KMS-11 (cell line): ENCODE data around the gene YWHAH.

ENCODE experiments used
- H2AFZ ChIP-seq: fragments of 200-600 bp; sonication (generic); 2 replicates; pipeline ENCODE4 v1.6.1; 2016; ENCODE audit warnings: antibody characterized with exemption, mixed run types, low read depth
- H3K27ac ChIP-seq: fragments of 200-600 bp; sonication (generic); 2 replicates; pipeline ENCODE4 v1.6.1; 2016; ENCODE audit warnings: mild to moderate bottlenecking, mixed run types
- H3K27me3 ChIP-seq: fragments of 200-600 bp; sonication (generic); 2 replicates; pipeline ENCODE4 v1.6.1; 2017; ENCODE audit warnings: mild to moderate bottlenecking, low read depth, mixed run types, moderate library complexity; ENCODE audit not compliant: insufficient read depth
- H3K36me3 ChIP-seq: fragments of 200-600 bp; sonication (generic); 2 replicates; pipeline ENCODE4 v1.6.1; 2017; ENCODE audit warnings: mild to moderate bottlenecking, mixed run types; ENCODE audit not compliant: insufficient read depth
- H3K4me1 ChIP-seq: fragments of 200-600 bp; sonication (generic); 2 replicates; pipeline ENCODE4 v1.6.1; 2016; ENCODE audit warnings: mild to moderate bottlenecking, low read depth, mixed run types; ENCODE audit not compliant: poor library complexity, severe bottlenecking
- H3K4me2 ChIP-seq: fragments of 200-600 bp; sonication (generic); 2 replicates; pipeline ENCODE4 v1.7.0; 2016; ENCODE audit warnings: mild to moderate bottlenecking, mixed run types
- H3K4me3 ChIP-seq: fragments of 200-600 bp; sonication (generic); IDR thresholded peaks from 2 replicates; pipeline ENCODE4 v1.6.1; 2017; ENCODE audit warnings: low read depth, low read length, mixed read lengths; ENCODE audit not compliant: insufficient read depth
- H3K79me2 ChIP-seq: fragments of 200-600 bp; sonication (generic); 2 replicates; pipeline ENCODE4 v1.6.1; 2016; ENCODE audit warnings: low read depth, mixed run types; ENCODE audit not compliant: insufficient read depth
- H3K9ac ChIP-seq: fragments of 200-600 bp; sonication (generic); 2 replicates; pipeline ENCODE4 v1.6.1; 2016; ENCODE audit warnings: mild to moderate bottlenecking, mixed run types
- H4K20me1 ChIP-seq: fragments of 200-600 bp; sonication (generic); 2 replicates; pipeline ENCODE4 v1.6.1; 2016; ENCODE audit warnings: mild to moderate bottlenecking, mixed run types; ENCODE audit not compliant: insufficient read depth
- TF ChIP-seq, protein P1 (sequence below): fragments of 200-600 bp; sonication (generic); conservative IDR thresholded peaks from 2 replicates; pipeline ENCODE4 v1.6.1; 2017; ENCODE audit warnings: low read depth, mild to moderate bottlenecking, antibody characterized with exemption, low read length, moderate library complexity, mixed read lengths

Gene YWHAH

DNA sequence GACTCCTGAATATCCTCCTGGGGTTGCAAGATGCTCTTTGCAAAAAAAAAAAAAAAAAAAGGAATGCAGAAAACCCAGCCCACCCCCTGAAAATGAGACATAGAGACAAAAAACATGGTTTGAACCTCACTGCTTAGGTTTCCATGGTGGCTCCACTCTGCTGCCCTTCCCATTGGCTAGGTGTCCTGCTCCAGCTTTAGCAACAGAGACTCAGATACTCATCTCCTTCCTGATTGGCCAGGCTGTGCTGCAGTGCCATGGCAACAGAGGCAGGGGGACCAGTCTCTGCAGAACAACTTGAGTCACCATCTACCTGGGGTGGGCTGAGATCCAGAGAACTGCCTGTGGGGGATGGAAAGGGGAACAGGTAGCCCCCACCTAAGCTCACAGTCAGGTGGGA is 17.4 kb upstream of the YWHAH start:
- Histone ChIP-seq H3K4me2 (no peak overlapping the region), H3K27ac (no peak overlapping the region), H3K4me1 (peaks cover 4% of the 10 kb centered on the region), H3K79me2 (no peaks in the 10 kb centered on the region), H3K9ac (no peak overlapping the region), H4K20me1 (no peaks in the 10 kb centered on the region), H3K4me3 (no peak overlapping the region), H3K27me3 (no peaks in the 10 kb centered on the region), H2AFZ (no peak overlapping the region), H3K36me3 (no peaks in the 10 kb centered on the region)
- TF ChIP-seq, protein P1, sequence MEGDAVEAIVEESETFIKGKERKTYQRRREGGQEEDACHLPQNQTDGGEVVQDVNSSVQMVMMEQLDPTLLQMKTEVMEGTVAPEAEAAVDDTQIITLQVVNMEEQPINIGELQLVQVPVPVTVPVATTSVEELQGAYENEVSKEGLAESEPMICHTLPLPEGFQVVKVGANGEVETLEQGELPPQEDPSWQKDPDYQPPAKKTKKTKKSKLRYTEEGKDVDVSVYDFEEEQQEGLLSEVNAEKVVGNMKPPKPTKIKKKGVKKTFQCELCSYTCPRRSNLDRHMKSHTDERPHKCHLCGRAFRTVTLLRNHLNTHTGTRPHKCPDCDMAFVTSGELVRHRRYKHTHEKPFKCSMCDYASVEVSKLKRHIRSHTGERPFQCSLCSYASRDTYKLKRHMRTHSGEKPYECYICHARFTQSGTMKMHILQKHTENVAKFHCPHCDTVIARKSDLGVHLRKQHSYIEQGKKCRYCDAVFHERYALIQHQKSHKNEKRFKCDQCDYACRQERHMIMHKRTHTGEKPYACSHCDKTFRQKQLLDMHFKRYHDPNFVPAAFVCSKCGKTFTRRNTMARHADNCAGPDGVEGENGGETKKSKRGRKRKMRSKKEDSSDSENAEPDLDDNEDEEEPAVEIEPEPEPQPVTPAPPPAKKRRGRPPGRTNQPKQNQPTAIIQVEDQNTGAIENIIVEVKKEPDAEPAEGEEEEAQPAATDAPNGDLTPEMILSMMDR, result no peak

DNA sequence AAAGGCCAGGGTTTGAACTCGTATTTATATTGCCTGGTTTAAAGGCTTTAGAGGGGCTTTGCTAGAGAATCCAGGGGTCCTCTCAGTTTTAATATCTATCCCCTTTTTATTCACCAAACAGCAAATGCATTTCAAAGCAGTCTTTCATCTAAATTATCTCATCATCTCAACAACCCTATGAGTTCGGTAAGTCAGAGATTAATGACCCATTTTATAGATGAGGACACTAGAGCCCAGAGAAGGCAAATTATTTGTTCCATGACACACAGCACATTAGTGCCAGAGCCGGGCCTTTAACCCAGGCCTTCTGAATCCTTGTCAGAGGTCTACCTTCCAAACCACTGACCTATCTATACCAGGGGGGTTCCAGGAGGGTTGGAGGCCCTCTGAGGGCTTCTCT is 16.8 kb upstream of the YWHAH start:
- H3K4me1 ChIP-seq, result peaks cover 4% of the 10 kb centered on the region
- H3K4me2 ChIP-seq, result no peak overlapping the region
- H3K79me2 ChIP-seq, result no peaks in the 10 kb centered on the region
- no peak overlapping the region for H2AFZ ChIP-seq
- no peak overlapping the region for H3K4me3 ChIP-seq
- H3K36me3 ChIP-seq, result no peaks in the 10 kb centered on the region
- H4K20me1 ChIP-seq, result no peaks in the 10 kb centered on the region
- H3K27ac ChIP-seq, result no peak overlapping the region
- TF ChIP-seq, protein P1, result no peak
- no peak overlapping the region for H3K9ac ChIP-seq
- H3K27me3 ChIP-seq, result no peaks in the 10 kb centered on the region

DNA sequence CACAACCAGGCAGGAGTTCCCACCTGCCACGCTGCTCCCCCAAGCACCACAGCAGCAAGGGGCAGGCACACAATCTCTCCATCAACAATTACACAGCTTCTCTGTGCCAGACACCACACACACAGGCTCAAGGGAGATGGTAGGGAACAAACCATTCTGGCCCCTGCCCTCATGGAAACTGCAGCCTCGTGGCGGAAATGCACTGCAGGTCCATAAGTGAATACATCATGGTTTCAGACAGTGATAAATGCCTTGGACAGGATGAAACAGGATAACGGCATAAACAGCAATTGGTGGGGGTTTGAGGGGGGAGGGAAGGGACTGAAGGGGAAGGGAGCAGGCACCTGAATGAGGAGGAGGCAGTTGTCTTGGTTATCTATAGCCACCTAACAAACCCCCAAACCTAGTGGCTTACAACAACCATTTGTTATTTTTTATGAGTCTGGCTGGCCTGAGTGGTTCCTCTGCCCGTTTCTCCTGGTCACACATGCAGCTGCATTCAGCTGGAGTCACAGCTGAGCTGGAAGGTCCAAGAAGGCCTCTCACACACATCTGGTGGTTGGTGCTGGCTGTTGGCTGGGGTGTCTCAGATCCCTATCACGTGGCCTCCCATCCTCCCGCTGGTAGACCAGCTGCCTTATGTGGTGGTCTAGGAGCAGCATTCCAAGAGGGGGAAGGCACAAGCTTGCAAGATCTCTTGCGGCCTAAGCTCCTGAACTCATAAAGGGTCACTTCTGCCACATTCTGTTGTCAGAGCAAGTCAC is 15.0 kb upstream of the YWHAH start:
- H3K27me3 ChIP-seq, result no peaks in the 10 kb centered on the region
- no peak overlapping the region for H3K4me2 ChIP-seq
- no peaks in the 10 kb centered on the region for H3K79me2 ChIP-seq
- H3K4me3 ChIP-seq, result no peak overlapping the region
- H3K9ac ChIP-seq, result no peak overlapping the region
- H4K20me1 ChIP-seq, result no peaks in the 10 kb centered on the region
- H2AFZ ChIP-seq, result no peak overlapping the region
- H3K27ac ChIP-seq, result no peak overlapping the region
- no peaks in the 10 kb centered on the region for H3K4me1 ChIP-seq
- TF ChIP-seq, protein P1, result no peak
- no peaks in the 10 kb centered on the region for H3K36me3 ChIP-seq

DNA sequence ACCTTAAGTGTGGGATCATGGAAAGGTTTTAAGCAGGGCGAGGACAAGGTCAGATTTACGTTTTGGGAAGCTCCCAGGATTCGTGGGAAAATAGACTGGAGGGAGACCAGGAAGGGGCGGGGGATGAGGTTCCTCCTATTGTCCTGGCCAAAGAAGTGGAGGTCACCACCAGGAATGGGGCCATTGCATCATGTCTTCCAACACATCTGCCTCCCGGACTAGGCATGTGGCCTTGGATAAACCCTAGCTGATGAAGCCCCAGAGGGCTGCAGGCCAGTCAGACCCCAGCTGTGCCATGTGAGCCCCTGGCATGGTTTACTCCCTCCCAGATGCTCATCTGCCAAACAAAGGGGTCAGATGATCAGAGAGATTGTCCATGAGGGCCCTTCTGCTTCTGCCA is 11.5 kb upstream of the YWHAH start:
- TF ChIP-seq, protein P1, result no peak
- no peak overlapping the region for H2AFZ ChIP-seq

More for the DNA sequence above, 11.5 kb upstream of the YWHAH start:
- Histone ChIP-seq H3K4me3 (no peak overlapping the region), H3K36me3 (no peaks in the 10 kb centered on the region), H3K27me3 (no peaks in the 10 kb centered on the region), H3K79me2 (no peaks in the 10 kb centered on the region), H3K4me2 (no peak overlapping the region), H4K20me1 (no peaks in the 10 kb centered on the region), H3K4me1 (no peaks in the 10 kb centered on the region), H3K9ac (no peak overlapping the region), H3K27ac (no peak overlapping the region)
